GM13976 (cell line): Measurements from ENCODE around the gene GTPBP10.
A peak's percentile ranks its signal among the peaks of the same experiment; 100 is the strongest.

Experiments
- DNase-seq: peaks from one replicate; pipeline ENCODE4 v3.0.0; 2012; ENCODE audit warnings: low spot score
- CTCF ChIP-seq: IDR thresholded peaks from 2 replicates; pipeline ENCODE4 v1.5.1; 2012; ENCODE audit warnings: borderline replicate concordance, mild to moderate bottlenecking; ENCODE audit not compliant: insufficient read depth; ENCODE audit errors: extremely low read depth, missing control alignments, control extremely low read depth
- in situ Hi-C: fragments of 300-500 bp; cut with MboI; formaldehyde crosslinking; loops from one replicate; pipeline ENCODE4 v1.12.0; 2022; ENCODE audit warnings: low sequenced_read_pairs, mixed read lengths, inconsistent platforms; ENCODE audit not compliant: unreplicated experiment

Gene GTPBP10

GRCh38 chr7:90346336-90347125, at the start of gene GTPBP10:
Gene GTPBP10 (plus strand): TSS chr7:90346716. CDS start chr7:90346742, 26 bp downstream.
- in situ Hi-C loops = no loop called here
- peak; percentile 92 for DNase-seq
- TF ChIP-seq CTCF = peak; percentile 76

GRCh38 chr7:90298145-90299038, 48.1 kb upstream of the GTPBP10 start:
- in situ Hi-C loops = no loop called here
- peak; percentile 38 for DNase-seq

GRCh38 chr7:90303241-90303640, 43.3 kb upstream of the GTPBP10 start:
- in situ Hi-C loops = no loop called here
- DNase-seq = no peak
- no peak for TF ChIP-seq CTCF

More at GRCh38 chr7:90298145-90299038, 48.1 kb upstream of the GTPBP10 start:
- TF ChIP-seq CTCF = peak; percentile 55

GRCh38 chr7:90309872-90310271, 36.6 kb upstream of the GTPBP10 start:
- no peak for TF ChIP-seq CTCF
- DNase-seq = no peak
- in situ Hi-C loops = no loop called here

- in situ Hi-C loops = no loop called here
- no peak for TF ChIP-seq CTCF
- no peak for DNase-seq
These were observed 35.3 kb upstream of the GTPBP10 start for GRCh38 chr7:90311175-90311574.

GRCh38 chr7:90312745-90313144, 33.8 kb upstream of the GTPBP10 start:
- TF ChIP-seq CTCF = peak; percentile 18
- in situ Hi-C loops = no loop called here
- no peak for DNase-seq
